Muscle of leg (tissue), 11 donors: ENCODE results near the gene ARHGEF38. TPM values are rescaled to one million over a fixed set of nuclear protein-coding genes. Genes with fewer than 3 reads are reported as not detected.
A peak's percentile ranks its signal among the peaks of the same experiment; 100 is the strongest.
"Not testable (repeated sequence)": the region's sequence is repeated elsewhere in the genome, so short reads cannot be mapped to it uniquely, and the experiment has no call there.

Experiments
- DNase-seq: peaks from one replicate; pipeline ENCODE4 v3.0.0; 2013
- H3K27ac ChIP-seq: one replicate; pipeline ENCODE4 v1.5.1; 2013; ENCODE audit warnings: mild to moderate bottlenecking, low read length, control low read depth
- H3K27me3 ChIP-seq: one replicate; pipeline ENCODE4 v1.6.1; 2013; ENCODE audit warnings: low read length; ENCODE audit not compliant: control insufficient read depth, insufficient read depth
- H3K36me3 ChIP-seq: one replicate; pipeline ENCODE4 v1.6.1; 2013; ENCODE audit warnings: low read length; ENCODE audit not compliant: control insufficient read depth, insufficient read depth
- H3K4me1 ChIP-seq: one replicate; pipeline ENCODE4 v1.6.1; 2013; ENCODE audit warnings: low read length; ENCODE audit not compliant: control insufficient read depth, insufficient read depth
- H3K4me3 ChIP-seq: one replicate; pipeline ENCODE4 v1.5.1; 2013; ENCODE audit warnings: low read length, control low read depth
- H3K9me3 ChIP-seq: replicated peaks from 2 replicates; pipeline ENCODE4 v1.6.1; 2013; ENCODE audit warnings: low read depth, low read length; ENCODE audit not compliant: control insufficient read depth
- WGBS: methylation state at CpG from one replicate; pipeline ENCODE4 v1.1.5; 2013; ENCODE audit warnings: missing lambda C conversion rate; ENCODE audit not compliant: insufficient coverage; 5-methylcytosine and 5-hydroxymethylcytosine counted together
- polyA plus RNA-seq, 8 donors: library from polyadenylated mRNA; unstranded; fragments of 120-200 nt; gene quantifications; one replicate each; pipeline versions ENCODE4 v1.2.1 to v1.2.3, GENCODE V29; 2013; ENCODE audit warnings: inconsistent platforms in 1 of 8, low replicate concordance in 1 of 8; ENCODE audit not compliant: insufficient read length in 8 of 8, insufficient read depth in 1 of 8
- total RNA-seq: library from RNA; stranded (reverse); fragments of 120-200 nt; gene quantifications from one replicate; pipeline ENCODE4 v1.2.4, GENCODE V29; 2013

ARHGEF38 gene
- total and polyA plus RNA-seq, 9 donors: 0.27 to 1.6 (median 0.86) TPM; not detected in 4

GRCh38 chr4:105666693-105667092 is 114.3 kb downstream of the ARHGEF38 start:
- Histone ChIP-seq H3K9me3 (no peaks in the 10 kb centered on the region), H3K36me3 (no peaks in the 10 kb centered on the region), H3K27ac (no peak overlapping the region), H3K4me1 (no peaks in the 10 kb centered on the region), H3K4me3 (no peak overlapping the region), H3K27me3 (no peaks in the 10 kb centered on the region)
- WGBS: 0% methylated on average over 1 of the region's 5 CpGs
- peak; percentile 3 for DNase-seq

DNA sequence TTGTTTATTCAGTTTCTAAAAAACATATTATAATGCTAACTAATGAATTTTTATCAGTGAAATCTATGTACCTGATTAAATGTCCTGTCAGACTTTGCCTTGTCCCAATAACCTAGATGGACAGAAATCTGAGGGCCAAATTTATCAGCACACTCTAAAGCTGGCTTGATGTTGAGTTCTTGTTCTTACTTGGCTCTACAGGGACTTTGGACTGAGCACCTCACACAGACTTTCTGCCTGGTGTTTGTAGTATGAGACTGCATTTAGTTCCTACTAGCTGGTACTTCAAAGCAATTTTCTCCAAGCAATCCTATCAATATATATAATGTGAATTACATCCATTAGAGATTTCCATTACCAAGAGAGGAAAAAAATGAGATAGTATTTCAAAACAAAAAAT is 118.3 kb downstream of the ARHGEF38 start:
- Histone ChIP-seq H3K4me3 (no peak overlapping the region), H3K4me1 (no peaks in the 10 kb centered on the region), H3K9me3 (no peaks in the 10 kb centered on the region), H3K27me3 (no peaks in the 10 kb centered on the region), H3K36me3 (no peaks in the 10 kb centered on the region), H3K27ac (no peak overlapping the region)
- DNase-seq: no peak

DNA sequence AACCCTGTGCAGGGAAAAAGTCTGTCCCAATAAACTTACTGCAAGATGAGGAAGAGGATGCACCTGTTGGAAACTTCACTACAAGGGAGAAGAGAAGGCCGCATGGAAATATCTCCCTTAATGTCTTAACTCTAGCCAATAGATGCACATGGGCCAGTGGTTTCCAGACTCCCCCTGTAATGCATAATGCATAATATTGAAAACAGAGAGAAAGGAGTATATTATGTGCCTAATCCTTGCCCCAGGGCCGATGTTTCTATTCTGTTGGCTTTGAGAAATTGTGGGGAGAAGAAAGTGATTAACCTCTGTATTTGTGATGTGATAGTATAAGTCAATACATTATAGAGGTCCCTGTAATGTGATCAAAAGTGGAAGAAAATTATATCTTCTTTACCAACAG is 118.9 kb downstream of the ARHGEF38 start:
- Histone ChIP-seq H3K4me1 (no peaks in the 10 kb centered on the region), H3K27ac (no peak overlapping the region), H3K27me3 (no peaks in the 10 kb centered on the region), H3K36me3 (no peaks in the 10 kb centered on the region), H3K9me3 (no peaks in the 10 kb centered on the region), H3K4me3 (no peak overlapping the region)
- DNase-seq: no peak
- WGBS: no CpG with 5 or more reads among the region's 2 CpGs

DNA sequence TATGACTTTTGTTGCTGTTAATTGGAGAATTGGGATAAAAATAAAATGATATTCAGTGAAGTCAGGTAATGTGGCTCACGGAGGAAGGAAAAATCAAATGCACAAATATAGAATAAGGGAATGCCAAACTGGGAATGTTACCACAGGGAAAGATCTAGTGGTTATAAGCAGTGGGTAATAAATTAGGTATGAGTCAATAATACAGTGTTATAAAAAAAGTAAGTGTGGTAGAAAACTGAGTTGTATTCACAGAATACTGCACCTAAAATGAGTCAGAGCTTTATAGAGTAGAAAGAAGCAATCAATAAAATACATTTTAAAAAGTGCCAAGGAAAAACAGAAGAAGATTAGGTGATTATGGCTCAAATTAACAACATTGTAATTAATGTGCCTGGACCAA is 121.6 kb downstream of the ARHGEF38 start:
- H3K4me1 ChIP-seq: no peaks in the 10 kb centered on the region
- H3K27me3 ChIP-seq: no peaks in the 10 kb centered on the region
- 80% methylated on average over 1 of the region's 1 CpG for WGBS
- no peak overlapping the region for H3K27ac ChIP-seq
- no peaks in the 10 kb centered on the region for H3K9me3 ChIP-seq
- no peak overlapping the region for H3K4me3 ChIP-seq
- no peak for DNase-seq
- H3K36me3 ChIP-seq: no peaks in the 10 kb centered on the region

DNA sequence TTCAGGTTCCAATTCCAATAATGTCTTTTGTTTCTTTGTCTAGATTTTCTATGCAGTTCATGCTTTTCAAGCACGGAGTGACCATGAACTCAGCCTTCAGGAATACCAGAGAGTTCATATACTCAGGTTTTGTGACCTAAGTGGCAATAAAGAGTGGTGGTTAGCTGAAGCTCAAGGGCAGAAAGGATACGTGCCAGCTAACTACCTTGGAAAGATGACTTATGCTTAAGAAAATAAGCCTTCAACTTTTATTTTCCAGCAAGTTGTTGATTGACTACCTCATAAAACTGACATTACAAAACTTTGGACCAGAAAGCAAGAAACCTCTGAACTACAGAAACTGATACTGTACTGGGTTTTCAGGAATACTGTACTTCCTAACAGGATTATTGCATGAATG is 125.3 kb downstream of the ARHGEF38 start:
- 60% methylated on average over 1 of the region's 2 CpGs for WGBS
- H3K27ac ChIP-seq: no peak overlapping the region
- H3K4me1 ChIP-seq: no peaks in the 10 kb centered on the region
- H3K36me3 ChIP-seq: peaks cover 1% of the 10 kb centered on the region
- no peaks in the 10 kb centered on the region for H3K9me3 ChIP-seq
- H3K4me3 ChIP-seq: no peak overlapping the region
- no peak for DNase-seq
- no peaks in the 10 kb centered on the region for H3K27me3 ChIP-seq

GRCh38 chr4:105679186-105679585 is 126.8 kb downstream of the ARHGEF38 start:
- Histone ChIP-seq H3K27ac (no peak overlapping the region), H3K4me1 (no peaks in the 10 kb centered on the region), H3K9me3 (no peaks in the 10 kb centered on the region), H3K4me3 (no peak overlapping the region), H3K36me3 (peaks cover 6% of the 10 kb centered on the region), H3K27me3 (no peaks in the 10 kb centered on the region)
- DNase-seq: no peak
- 60% methylated on average over 1 of the region's 2 CpGs for WGBS

- H3K4me1 ChIP-seq: no peaks in the 10 kb centered on the region
- no peak overlapping the region for H3K27ac ChIP-seq
- 94% methylated on average over 2 of the region's 4 CpGs for WGBS
- H3K36me3 ChIP-seq: peaks cover 6% of the 10 kb centered on the region
- no peak for DNase-seq
- no peak overlapping the region for H3K4me3 ChIP-seq
- H3K9me3 ChIP-seq: no peaks in the 10 kb centered on the region
- H3K27me3 ChIP-seq: no peaks in the 10 kb centered on the region
Measured at GRCh38 chr4:105683038-105683437, 130.6 kb downstream of the ARHGEF38 start.

- WGBS: no CpG with 5 or more reads among the region's 2 CpGs
- no peaks in the 10 kb centered on the region for H3K9me3 ChIP-seq
- H3K4me3 ChIP-seq: no peak overlapping the region
- no peaks in the 10 kb centered on the region for H3K27me3 ChIP-seq
- H3K27ac ChIP-seq: no peak overlapping the region
- H3K36me3 ChIP-seq: peaks cover 8% of the 10 kb centered on the region
- no peak for DNase-seq
- H3K4me1 ChIP-seq: no peaks in the 10 kb centered on the region
Measured at GRCh38 chr4:105686571-105686970, 134.2 kb downstream of the ARHGEF38 start.

- not testable (repeated sequence) for H3K27ac ChIP-seq, H3K4me3 ChIP-seq, H3K9me3 ChIP-seq, H3K27me3 ChIP-seq, DNase-seq, H3K4me1 ChIP-seq
- peaks cover 16% of the 10 kb centered on the region for H3K36me3 ChIP-seq
- 100% methylated on average over 1 of the region's 5 CpGs for WGBS
Measured at GRCh38 chr4:105694812-105695211, 142.4 kb downstream of the ARHGEF38 start.

GRCh38 chr4:105695832-105696231 is 143.4 kb downstream of the ARHGEF38 start:
- not testable (repeated sequence) for H3K4me3 ChIP-seq, H3K27me3 ChIP-seq, H3K4me1 ChIP-seq, H3K27ac ChIP-seq, H3K9me3 ChIP-seq, DNase-seq
- 82% methylated on average over 3 of the region's 8 CpGs for WGBS
- peaks cover 16% of the 10 kb centered on the region for H3K36me3 ChIP-seq

- no peaks in the 10 kb centered on the region for H3K4me1 ChIP-seq
- no peaks in the 10 kb centered on the region for H3K27me3 ChIP-seq
- H3K36me3 ChIP-seq: peaks cover 15% of the 10 kb centered on the region
- no peak overlapping the region for H3K4me3 ChIP-seq
- DNase-seq: no peak
- WGBS: 100% methylated on average over 1 of the region's 2 CpGs
- H3K27ac ChIP-seq: no peak overlapping the region
- no peaks in the 10 kb centered on the region for H3K9me3 ChIP-seq
Measured at GRCh38 chr4:105698607-105699006, 146.2 kb downstream of the ARHGEF38 start.
